Measurements from ENCODE around the gene PLVAP. TPM values are rescaled to one million over a fixed set of nuclear protein-coding genes. Genes with fewer than 3 reads are reported as not detected.

The PLVAP gene
- total RNA-seq, 1 donor from 2014 or later, result 36.9 TPM

- intact Hi-C loops (cut with micrococcal nuclease), result no loop called here
- no peaks in the 10 kb centered on the region for H3K9me3 ChIP-seq (replicated peaks)
- no peak for TF ChIP-seq CTCF (IDR thresholded peaks at IDR 0.05; ENCODE audit: borderline replicate concordance)
- H3K27me3 ChIP-seq (ENCODE audit: low read depth), result peaks cover 16% of the 10 kb centered on the region
- H3K36me3 ChIP-seq, result peaks cover 5% of the 10 kb centered on the region
- H3K4me3 ChIP-seq, result peak within 1 kb of the TSS; percentile 76
- H3K4me1 ChIP-seq, result peaks cover 20% of the 10 kb centered on the region
- H3K27ac ChIP-seq (replicated peaks), result peak within 1 kb of the TSS; percentile 86
- peak; percentile 98 for DNase-seq
Measured at GRCh38 chr19:17419621-17420474, 42.7 kb upstream of the PLVAP start, which contains the start of gene MVB12A. Gene MVB12A, plus strand, starts transcription at chr19:17420047. Its CDS starts 89 bp downstream, at chr19:17420136.

GRCh38 chr19:17419154-17419620 lies 42.0 kb upstream of the PLVAP start:
- TF ChIP-seq CTCF (IDR thresholded peaks at IDR 0.05; ENCODE audit: borderline replicate concordance), result no peak
- Histone ChIP-seq H3K4me3 (peak overlapping the region; percentile 76), H3K27me3 (ENCODE audit: low read depth) (peaks cover 22% of the 10 kb centered on the region), H3K36me3 (peaks cover 8% of the 10 kb centered on the region), H3K27ac (replicated peaks) (peak overlapping the region; percentile 86), H3K4me1 (peaks cover 20% of the 10 kb centered on the region), H3K9me3 (replicated peaks) (no peaks in the 10 kb centered on the region)
- no peak for DNase-seq
- intact Hi-C loops (cut with micrococcal nuclease), result no loop called here

GRCh38 chr19:17418710-17419109 lies 41.6 kb upstream of the PLVAP start:
- no peak overlapping the region for H3K27ac ChIP-seq (replicated peaks)
- peak overlapping the region; percentile 76 for H3K4me3 ChIP-seq
- H3K27me3 ChIP-seq (ENCODE audit: low read depth), result peaks cover 27% of the 10 kb centered on the region
- intact Hi-C loops (cut with micrococcal nuclease), result no loop called here
- H3K36me3 ChIP-seq, result peaks cover 9% of the 10 kb centered on the region
- no peaks in the 10 kb centered on the region for H3K9me3 ChIP-seq (replicated peaks)
- no peak for DNase-seq
- peaks cover 21% of the 10 kb centered on the region for H3K4me1 ChIP-seq
- TF ChIP-seq CTCF (IDR thresholded peaks at IDR 0.05; ENCODE audit: borderline replicate concordance), result no peak

DNA sequence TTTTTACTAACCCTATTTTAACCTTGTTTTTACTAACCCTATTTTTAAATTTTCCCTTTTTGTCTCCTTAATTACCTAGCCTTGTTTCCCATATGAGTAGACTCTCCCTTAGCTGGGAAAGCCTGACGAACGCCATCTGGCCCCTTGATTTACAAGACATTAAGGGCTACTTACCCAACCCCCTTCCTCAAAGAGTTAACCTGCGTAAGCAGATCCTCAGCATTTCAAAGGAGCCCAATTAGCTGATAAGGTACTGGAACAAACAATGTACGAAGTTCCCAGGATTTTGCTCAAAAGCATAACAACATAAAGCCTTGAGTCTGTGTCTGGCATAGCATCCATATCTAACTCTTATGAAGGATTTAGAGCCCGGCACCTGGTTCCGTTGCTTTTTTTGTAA lies 38.0 kb upstream of the PLVAP start:
- H3K27me3 ChIP-seq (ENCODE audit: low read depth), result peaks cover 41% of the 10 kb centered on the region
- H3K4me3 ChIP-seq, result no peak overlapping the region
- intact Hi-C loops (cut with micrococcal nuclease), result no loop called here

DNA sequence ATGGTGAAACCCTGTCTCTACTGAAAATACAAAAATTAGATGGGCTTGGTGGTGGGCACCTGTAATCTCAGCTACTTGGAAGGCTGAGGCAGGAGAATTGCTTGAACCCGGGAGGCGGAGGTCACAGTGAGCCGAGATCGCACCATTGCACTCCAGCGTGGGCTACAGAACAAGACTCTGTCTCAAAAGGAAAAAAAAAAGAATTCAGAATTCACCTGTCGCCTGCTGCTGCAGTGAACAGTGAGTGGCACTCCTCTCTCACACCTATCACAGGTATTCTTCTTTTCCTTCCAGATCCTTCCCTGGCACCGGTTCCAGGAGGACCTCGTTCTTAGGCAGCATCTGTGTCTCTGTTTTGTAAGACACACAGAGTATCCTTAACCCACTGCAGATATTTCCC lies 37.0 kb upstream of the PLVAP start:
- Histone ChIP-seq H3K27ac (replicated peaks) (no peak overlapping the region), H3K27me3 (ENCODE audit: low read depth) (peaks cover 41% of the 10 kb centered on the region), H3K36me3 (peaks cover 4% of the 10 kb centered on the region), H3K4me1 (peaks cover 26% of the 10 kb centered on the region), H3K4me3 (no peak overlapping the region), H3K9me3 (replicated peaks) (no peaks in the 10 kb centered on the region)
- DNase-seq, result no peak
- no peak for TF ChIP-seq CTCF (IDR thresholded peaks at IDR 0.05; ENCODE audit: borderline replicate concordance)
- intact Hi-C loops (cut with micrococcal nuclease), result no loop called here

More for the DNA sequence above, 38.0 kb upstream of the PLVAP start:
- H3K36me3 ChIP-seq, result peaks cover 4% of the 10 kb centered on the region
- no peak for TF ChIP-seq CTCF (IDR thresholded peaks at IDR 0.05; ENCODE audit: borderline replicate concordance)
- H3K9me3 ChIP-seq (replicated peaks), result no peaks in the 10 kb centered on the region
- no peak for DNase-seq
- H3K4me1 ChIP-seq, result peaks cover 31% of the 10 kb centered on the region
- H3K27ac ChIP-seq (replicated peaks), result no peak overlapping the region
